ENCODE data around the gene AKR1B15.

Gene AKR1B15

GRCh38 chr7:134513169-134513752 is 35.6 kb upstream of the AKR1B15 start:
- Histone ChIP-seq H3F3A (ENCODE audit: insufficient read depth, low read length) (no peaks in the 10 kb centered on the region), H3K9me2 (ENCODE audit: low read depth, low read length) (no peaks in the 10 kb centered on the region), H2AFZ (ENCODE audit: low read length) (no peak overlapping the region), H3K9me3 (ENCODE audit: low read length) (no peaks in the 10 kb centered on the region), H3K9ac (ENCODE audit: low read length) (no peak overlapping the region), H3K36me3 (ENCODE audit: insufficient read depth, low read length) (no peaks in the 10 kb centered on the region), H3K27me3 (ENCODE audit: insufficient read depth, low read length) (no peaks in the 10 kb centered on the region), H3K4me2 (ENCODE audit: low read length) (no peak overlapping the region), H3K4me1 (ENCODE audit: insufficient read depth, low read length, severe bottlenecking) (no peaks in the 10 kb centered on the region), H3K27ac (ENCODE audit: low read depth, low read length, poor library complexity, severe bottlenecking) (no peak overlapping the region), H3K79me2 (ENCODE audit: insufficient read depth, low read length) (no peaks in the 10 kb centered on the region), H3K4me3 (ENCODE audit: low read depth, low read length, poor library complexity, severe bottlenecking) (no peak overlapping the region), H4K20me1 (ENCODE audit: insufficient read depth, low read length) (no peaks in the 10 kb centered on the region)
- TF ChIP-seq EZH2 (IDR thresholded peaks at IDR 0.05; ENCODE audit: borderline replicate concordance, low read length) (no peak), CTCF (IDR thresholded peaks at IDR 0.05; ENCODE audit: low read length) (peak; percentile 81)

GRCh38 chr7:134514106-134514505 is 34.8 kb upstream of the AKR1B15 start:
- Histone ChIP-seq H3K9me3 (ENCODE audit: low read length) (no peaks in the 10 kb centered on the region), H3K4me2 (ENCODE audit: low read length) (no peak overlapping the region), H3F3A (ENCODE audit: insufficient read depth, low read length) (no peaks in the 10 kb centered on the region), H4K20me1 (ENCODE audit: insufficient read depth, low read length) (no peaks in the 10 kb centered on the region), H3K27me3 (ENCODE audit: insufficient read depth, low read length) (no peaks in the 10 kb centered on the region), H2AFZ (ENCODE audit: low read length) (no peak overlapping the region), H3K4me1 (ENCODE audit: insufficient read depth, low read length, severe bottlenecking) (no peaks in the 10 kb centered on the region), H3K79me2 (ENCODE audit: insufficient read depth, low read length) (no peaks in the 10 kb centered on the region), H3K9me2 (ENCODE audit: low read depth, low read length) (no peaks in the 10 kb centered on the region), H3K4me3 (ENCODE audit: low read depth, low read length, poor library complexity, severe bottlenecking) (no peak overlapping the region), H3K36me3 (ENCODE audit: insufficient read depth, low read length) (no peaks in the 10 kb centered on the region), H3K9ac (ENCODE audit: low read length) (no peak overlapping the region), H3K27ac (ENCODE audit: low read depth, low read length, poor library complexity, severe bottlenecking) (no peak overlapping the region)
- TF ChIP-seq CTCF (IDR thresholded peaks at IDR 0.05; ENCODE audit: low read length) (no peak), EZH2 (IDR thresholded peaks at IDR 0.05; ENCODE audit: borderline replicate concordance, low read length) (no peak)

GRCh38 chr7:134514663-134515062 is 34.2 kb upstream of the AKR1B15 start:
- Histone ChIP-seq H3K4me2 (ENCODE audit: low read length) (no peak overlapping the region), H3K36me3 (ENCODE audit: insufficient read depth, low read length) (no peaks in the 10 kb centered on the region), H3F3A (ENCODE audit: insufficient read depth, low read length) (no peaks in the 10 kb centered on the region)

More at GRCh38 chr7:134514663-134515062, 34.2 kb upstream of the AKR1B15 start:
- H3K9me2 ChIP-seq (ENCODE audit: low read depth, low read length), result no peaks in the 10 kb centered on the region
- no peaks in the 10 kb centered on the region for H3K27me3 ChIP-seq (ENCODE audit: insufficient read depth, low read length)
- H3K4me1 ChIP-seq (ENCODE audit: insufficient read depth, low read length, severe bottlenecking), result no peaks in the 10 kb centered on the region
- H4K20me1 ChIP-seq (ENCODE audit: insufficient read depth, low read length), result no peaks in the 10 kb centered on the region
- TF ChIP-seq EZH2 (IDR thresholded peaks at IDR 0.05; ENCODE audit: borderline replicate concordance, low read length) (no peak), CTCF (IDR thresholded peaks at IDR 0.05; ENCODE audit: low read length) (peak; percentile 88)
- H3K9ac ChIP-seq (ENCODE audit: low read length), result no peak overlapping the region
- H2AFZ ChIP-seq (ENCODE audit: low read length), result no peak overlapping the region
- H3K27ac ChIP-seq (ENCODE audit: low read depth, low read length, poor library complexity, severe bottlenecking), result no peak overlapping the region
- H3K79me2 ChIP-seq (ENCODE audit: insufficient read depth, low read length), result no peaks in the 10 kb centered on the region
- no peak overlapping the region for H3K4me3 ChIP-seq (ENCODE audit: low read depth, low read length, poor library complexity, severe bottlenecking)
- H3K9me3 ChIP-seq (ENCODE audit: low read length), result no peaks in the 10 kb centered on the region
